Measurements from ENCODE around the gene DBH.

Gene DBH

DNA sequence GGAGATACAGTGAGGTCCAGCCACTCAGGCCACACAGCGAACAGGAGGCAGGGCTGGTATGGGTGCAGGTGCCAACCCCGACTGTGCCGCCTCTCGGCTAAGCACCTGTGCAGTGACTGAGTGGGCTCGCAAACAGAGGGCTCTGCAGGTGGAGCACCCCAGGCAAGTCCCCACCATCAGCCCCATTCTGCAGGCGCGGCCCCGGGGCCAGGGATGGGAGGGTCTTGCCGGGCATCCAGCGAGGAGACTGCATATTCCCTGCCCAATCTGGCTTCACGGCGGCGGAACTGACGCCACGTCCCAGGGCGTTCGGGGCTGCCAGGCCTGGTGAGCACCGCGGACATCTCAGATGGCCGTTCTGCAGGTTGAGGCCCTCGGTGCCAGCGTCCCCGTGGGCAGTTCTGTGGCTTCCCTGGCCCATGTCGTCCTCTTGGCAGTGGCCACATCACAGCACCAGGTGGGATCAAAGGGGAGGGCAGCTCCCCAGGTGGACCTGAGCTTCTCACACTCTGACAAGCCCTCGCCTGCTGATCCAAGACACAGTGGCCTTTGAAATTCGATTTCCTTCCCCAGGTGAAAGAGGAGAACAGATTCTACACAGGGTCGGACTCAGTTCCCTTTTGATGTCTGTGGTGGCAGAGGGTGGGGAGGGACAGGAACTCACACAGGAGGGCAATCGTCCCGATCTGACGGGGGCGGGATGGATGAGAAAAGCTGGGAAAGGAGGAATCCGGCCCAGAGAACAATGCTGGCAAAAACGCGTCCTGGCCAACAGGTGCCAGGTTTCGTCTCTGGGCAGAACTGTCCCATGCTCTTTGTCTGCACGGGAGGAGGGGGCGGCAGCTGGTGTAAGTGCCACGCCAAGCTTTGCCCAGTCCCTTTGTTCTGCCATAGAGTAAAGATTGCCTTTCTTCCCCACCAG, 18.8 kb downstream of the DBH start:
- no peaks in the 10 kb centered on the region for H3F3A ChIP-seq (ENCODE audit: insufficient read depth, low read length)
- H3K27me3 ChIP-seq (replicated peaks; ENCODE audit: insufficient read depth, low read length): peaks cover 91% of the 10 kb centered on the region
- H3K79me2 ChIP-seq (ENCODE audit: low read length): no peaks in the 10 kb centered on the region
- H3K9me2 ChIP-seq (replicated peaks; ENCODE audit: insufficient read depth, low read length): no peaks in the 10 kb centered on the region
- no peak for DNase-seq
- no peak overlapping the region for H3K27ac ChIP-seq (ENCODE audit: low read length)
- H3K9me3 ChIP-seq (replicated peaks; ENCODE audit: insufficient read depth, low read length): no peaks in the 10 kb centered on the region
- H3K36me3 ChIP-seq (replicated peaks; ENCODE audit: insufficient read depth, low read length): no peaks in the 10 kb centered on the region
- no peak; the same call in 1 of the 2 replicates for TF ChIP-seq EZH2phosphoT487 (IDR thresholded peaks at IDR 0.05; ENCODE audit: low read length)
- no peak for TF ChIP-seq EZH2 (optimal IDR thresholded peaks at IDR 0.05; ENCODE audit: low read depth, low read length)
- TF ChIP-seq, protein P1, sequence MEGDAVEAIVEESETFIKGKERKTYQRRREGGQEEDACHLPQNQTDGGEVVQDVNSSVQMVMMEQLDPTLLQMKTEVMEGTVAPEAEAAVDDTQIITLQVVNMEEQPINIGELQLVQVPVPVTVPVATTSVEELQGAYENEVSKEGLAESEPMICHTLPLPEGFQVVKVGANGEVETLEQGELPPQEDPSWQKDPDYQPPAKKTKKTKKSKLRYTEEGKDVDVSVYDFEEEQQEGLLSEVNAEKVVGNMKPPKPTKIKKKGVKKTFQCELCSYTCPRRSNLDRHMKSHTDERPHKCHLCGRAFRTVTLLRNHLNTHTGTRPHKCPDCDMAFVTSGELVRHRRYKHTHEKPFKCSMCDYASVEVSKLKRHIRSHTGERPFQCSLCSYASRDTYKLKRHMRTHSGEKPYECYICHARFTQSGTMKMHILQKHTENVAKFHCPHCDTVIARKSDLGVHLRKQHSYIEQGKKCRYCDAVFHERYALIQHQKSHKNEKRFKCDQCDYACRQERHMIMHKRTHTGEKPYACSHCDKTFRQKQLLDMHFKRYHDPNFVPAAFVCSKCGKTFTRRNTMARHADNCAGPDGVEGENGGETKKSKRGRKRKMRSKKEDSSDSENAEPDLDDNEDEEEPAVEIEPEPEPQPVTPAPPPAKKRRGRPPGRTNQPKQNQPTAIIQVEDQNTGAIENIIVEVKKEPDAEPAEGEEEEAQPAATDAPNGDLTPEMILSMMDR (IDR thresholded peaks at IDR 0.05; ENCODE audit: low read length): no peak
- H2AFZ ChIP-seq (ENCODE audit: low read length): no peak overlapping the region
- H3K4me1 ChIP-seq (ENCODE audit: low read length): no peaks in the 10 kb centered on the region
- no peak overlapping the region for H3K4me2 ChIP-seq (ENCODE audit: low read depth, low read length)
- H3K9ac ChIP-seq (ENCODE audit: low read length): no peak overlapping the region
- H3K4me3 ChIP-seq (ENCODE audit: low read length): no peak overlapping the region
- no peaks in the 10 kb centered on the region for H4K20me1 ChIP-seq (ENCODE audit: insufficient read depth, low read length)

DNA sequence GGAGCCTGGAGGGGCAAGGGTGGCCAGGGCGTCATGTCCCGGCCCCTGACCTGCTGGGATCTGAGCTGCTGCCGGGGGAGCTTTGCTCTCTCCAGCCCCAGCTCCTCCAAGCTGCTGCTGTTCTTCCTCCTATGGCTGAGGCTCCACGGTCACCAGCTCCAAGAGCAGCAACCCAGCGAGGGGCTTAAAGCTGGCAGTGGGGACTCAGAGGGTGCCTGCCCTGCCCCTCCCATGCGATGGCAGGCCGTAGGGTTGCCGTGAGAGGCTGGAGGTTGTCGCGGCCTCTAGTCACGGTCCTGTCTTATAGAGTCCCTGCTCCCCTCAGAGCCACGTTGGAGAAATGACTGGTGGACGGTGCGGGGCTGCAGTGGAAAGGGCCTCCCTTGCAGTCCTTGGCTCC, 19.5 kb downstream of the DBH start:
- Histone ChIP-seq H3K36me3 (replicated peaks; ENCODE audit: insufficient read depth, low read length) (no peaks in the 10 kb centered on the region), H3K4me1 (ENCODE audit: low read length) (no peaks in the 10 kb centered on the region), H3K79me2 (ENCODE audit: low read length) (no peaks in the 10 kb centered on the region), H3K4me3 (ENCODE audit: low read length) (no peak overlapping the region), H3K9me3 (replicated peaks; ENCODE audit: insufficient read depth, low read length) (no peaks in the 10 kb centered on the region), H3K27ac (ENCODE audit: low read length) (no peak overlapping the region), H3K27me3 (replicated peaks; ENCODE audit: insufficient read depth, low read length) (peaks cover 94% of the 10 kb centered on the region), H3K9me2 (replicated peaks; ENCODE audit: insufficient read depth, low read length) (no peaks in the 10 kb centered on the region), H4K20me1 (ENCODE audit: insufficient read depth, low read length) (no peaks in the 10 kb centered on the region), H3K9ac (ENCODE audit: low read length) (no peak overlapping the region), H3K4me2 (ENCODE audit: low read depth, low read length) (no peak overlapping the region), H2AFZ (ENCODE audit: low read length) (no peak overlapping the region), H3F3A (ENCODE audit: insufficient read depth, low read length) (no peaks in the 10 kb centered on the region)
- DNase-seq: no peak
- TF ChIP-seq EZH2 (optimal IDR thresholded peaks at IDR 0.05; ENCODE audit: low read depth, low read length) (no peak), EZH2phosphoT487 (IDR thresholded peaks at IDR 0.05; ENCODE audit: low read length) (no peak)
- TF ChIP-seq, protein P1 (IDR thresholded peaks at IDR 0.05; ENCODE audit: low read length): no peak

DNA sequence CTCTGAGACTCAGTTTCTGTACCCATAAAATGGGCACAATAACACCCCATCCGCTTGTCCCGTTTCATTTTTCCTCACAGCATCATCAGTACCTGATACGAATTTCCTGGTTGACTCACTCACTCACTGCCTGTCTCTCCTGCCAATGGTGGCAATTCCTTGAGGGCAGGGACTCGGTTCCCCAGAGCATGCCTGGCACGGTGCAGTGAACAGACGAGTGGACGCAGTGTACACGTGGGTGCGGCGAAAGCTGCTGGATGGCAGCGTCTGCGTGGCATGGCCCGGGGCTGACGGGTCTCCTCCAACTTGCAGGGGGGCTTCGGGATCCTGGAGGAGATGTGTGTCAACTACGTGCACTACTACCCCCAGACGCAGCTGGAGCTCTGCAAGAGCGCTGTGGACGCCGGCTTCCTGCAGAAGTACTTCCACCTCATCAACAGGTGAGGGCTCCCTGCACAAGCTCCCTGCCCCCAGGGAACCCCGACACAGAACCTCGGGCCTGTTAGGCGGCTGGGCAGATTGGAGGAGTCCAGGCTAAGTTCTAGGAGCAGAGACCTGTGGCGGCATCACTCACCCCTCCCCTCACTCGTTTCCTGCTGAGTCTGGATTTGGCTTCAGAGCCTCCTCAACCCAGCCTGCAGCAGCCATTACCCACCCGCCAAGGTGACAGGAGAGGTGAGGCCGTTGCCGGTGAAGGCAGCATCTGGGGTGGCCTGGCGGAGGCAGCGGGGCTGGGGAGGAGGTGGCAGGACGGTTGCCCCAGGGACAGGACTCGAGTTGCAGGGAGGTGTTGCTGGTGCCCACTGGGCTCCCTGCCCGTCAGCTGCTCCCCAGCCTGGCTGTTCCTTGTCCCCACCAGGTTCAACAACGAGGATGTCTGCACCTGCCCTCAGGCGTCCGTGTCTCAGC, 20.3 kb downstream of the DBH start:
- Histone ChIP-seq H3K9ac (ENCODE audit: low read length) (no peak overlapping the region), H3K36me3 (replicated peaks; ENCODE audit: insufficient read depth, low read length) (no peaks in the 10 kb centered on the region), H3K4me1 (ENCODE audit: low read length) (no peaks in the 10 kb centered on the region), H3K4me3 (ENCODE audit: low read length) (no peak overlapping the region), H4K20me1 (ENCODE audit: insufficient read depth, low read length) (no peaks in the 10 kb centered on the region), H3K9me2 (replicated peaks; ENCODE audit: insufficient read depth, low read length) (no peaks in the 10 kb centered on the region), H2AFZ (ENCODE audit: low read length) (no peak overlapping the region), H3K9me3 (replicated peaks; ENCODE audit: insufficient read depth, low read length) (no peaks in the 10 kb centered on the region), H3K79me2 (ENCODE audit: low read length) (no peaks in the 10 kb centered on the region), H3K27me3 (replicated peaks; ENCODE audit: insufficient read depth, low read length) (peaks cover 94% of the 10 kb centered on the region), H3K27ac (ENCODE audit: low read length) (no peak overlapping the region), H3K4me2 (ENCODE audit: low read depth, low read length) (no peak overlapping the region), H3F3A (ENCODE audit: insufficient read depth, low read length) (no peaks in the 10 kb centered on the region)
- DNase-seq: no peak
- TF ChIP-seq, protein P1 (IDR thresholded peaks at IDR 0.05; ENCODE audit: low read length): no peak
- no peak for TF ChIP-seq EZH2phosphoT487 (IDR thresholded peaks at IDR 0.05; ENCODE audit: low read length)
- no peak for TF ChIP-seq EZH2 (optimal IDR thresholded peaks at IDR 0.05; ENCODE audit: low read depth, low read length)
